Stimulated activated CD4-positive, alpha-beta T cell treated with anti-CD3 and anti-CD28 coated beads, Interleukin-4, amount 100 ng/mL, for 48 hours (primary cell): ENCODE measurements around the gene USP19.

Source experiments
- DNase-seq, 2 donors: peaks; one replicate each; pipeline ENCODE4 v3.0.0-alpha.2; 2020; ENCODE audit warnings: low read depth in 2 of 2

The USP19 gene

GRCh38 chr3:49104427-49105291 lies 16.0 kb downstream of the USP19 start, which contains the start of gene QARS1:
Gene QARS1 (minus strand): TSS chr3:49104757. CDS start chr3:49104733, 24 bp downstream.
- DNase-seq, result peak; percentile 85 to 89

- DNase-seq, result no peak
Measured at GRCh38 chr3:49104052-49104426, 16.6 kb downstream of the USP19 start.

GRCh38 chr3:49100046-49100615 lies 20.5 kb downstream of the USP19 start:
- DNase-seq, result no peak

GRCh38 chr3:49098910-49099630 lies 21.6 kb downstream of the USP19 start:
- DNase-seq, result no peak

- DNase-seq, result no peak
Measured at GRCh38 chr3:49098429-49098828, 22.2 kb downstream of the USP19 start.

GRCh38 chr3:49093853-49094767 lies 26.5 kb downstream of the USP19 start, which contains the start of gene QRICH1:
Gene QRICH1 (minus strand): TSS chr3:49094071. CDS start chr3:49077017, 17,054 bp downstream.
- peak; percentile 89 to 96 for DNase-seq

- peak; percentile 73 to 77 for DNase-seq
Measured at GRCh38 chr3:49092938-49093852, 27.4 kb downstream of the USP19 start.

GRCh38 chr3:49081429-49081828 lies 39.2 kb downstream of the USP19 start:
- DNase-seq, result no peak

GRCh38 chr3:49079270-49079669 lies 41.4 kb downstream of the USP19 start:
- DNase-seq, result no peak

GRCh38 chr3:49076646-49077045 lies 44.0 kb downstream of the USP19 start:
- DNase-seq, result no peak

- DNase-seq, result no peak
Measured at GRCh38 chr3:49076116-49076515, 44.5 kb downstream of the USP19 start.
